Eye (tissue), 1 donor: ENCODE data around the gene ZNF41.
"Not testable (repeated sequence)": the region's sequence is repeated elsewhere in the genome, so short reads cannot be mapped to it uniquely, and the experiment has no call there.

ENCODE experiments used
- DNase-seq: peaks from one replicate; pipeline ENCODE4 v3.0.0-alpha.2; 2015

The ZNF41 gene

DNA sequence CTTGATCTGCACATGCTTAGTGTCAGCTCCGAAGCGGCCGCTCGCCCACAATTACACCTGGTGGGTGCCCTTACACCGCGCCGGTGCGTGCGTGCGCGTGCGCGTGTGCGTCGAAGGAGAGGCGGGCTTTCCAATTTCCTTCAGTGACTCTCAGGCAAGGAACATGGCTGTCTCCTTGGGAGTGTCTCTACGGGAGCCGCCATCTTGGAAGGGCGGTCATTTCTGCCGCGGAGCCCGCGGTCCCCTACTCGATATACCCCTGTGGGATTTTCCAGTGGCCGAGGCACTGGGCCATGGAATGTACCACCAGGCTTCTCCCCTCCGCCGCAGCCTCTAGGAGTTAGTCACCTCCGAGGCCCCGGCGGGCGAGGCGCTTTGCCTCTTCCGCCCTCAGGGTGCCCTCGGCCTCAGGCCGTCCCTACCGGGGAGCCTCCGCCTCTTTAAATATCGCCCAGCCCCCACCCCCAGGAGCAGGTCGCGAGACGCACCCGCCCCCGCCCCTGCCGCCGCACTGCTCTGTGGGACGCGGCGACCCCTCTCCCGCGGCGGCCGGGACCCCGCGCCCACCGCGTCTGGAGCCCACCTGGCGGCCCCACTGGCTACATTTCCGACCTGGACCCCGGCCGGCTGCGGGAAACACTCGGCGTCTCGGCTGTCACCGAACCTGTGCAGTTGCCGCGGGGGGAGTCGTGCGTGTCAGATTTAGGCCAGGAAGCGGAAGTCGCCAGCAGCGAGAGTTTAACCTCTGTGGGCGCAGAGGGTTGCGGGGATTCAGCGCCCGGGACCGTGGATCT lies at the start of gene ZNF41:
Gene ZNF41, minus strand, starts transcription at position 711 of the 794 bp plus-strand sequence. CDS start 15,741 bp downstream, outside the sequence.
- peak; percentile 88 for DNase-seq

DNA sequence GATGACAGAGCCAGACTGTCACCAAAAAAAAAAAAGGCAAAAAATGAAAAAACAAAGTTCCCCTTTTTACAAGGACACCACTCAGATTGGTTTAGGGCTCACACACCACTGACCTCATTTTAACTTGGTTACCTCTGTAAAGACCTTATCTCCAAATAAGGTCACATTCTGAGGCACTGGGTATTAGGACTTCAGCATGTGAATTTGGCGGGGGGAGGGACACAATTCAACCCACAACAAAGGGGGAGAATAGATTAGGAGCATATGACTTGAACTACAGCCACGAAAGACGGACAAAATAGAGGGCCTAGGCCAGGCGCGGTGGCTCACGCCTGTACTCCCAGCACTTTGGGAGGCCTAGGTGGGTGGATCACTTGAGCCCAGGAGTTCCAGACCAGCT lies 47.0 kb upstream of the ZNF41 start:
- no peak for DNase-seq

DNA sequence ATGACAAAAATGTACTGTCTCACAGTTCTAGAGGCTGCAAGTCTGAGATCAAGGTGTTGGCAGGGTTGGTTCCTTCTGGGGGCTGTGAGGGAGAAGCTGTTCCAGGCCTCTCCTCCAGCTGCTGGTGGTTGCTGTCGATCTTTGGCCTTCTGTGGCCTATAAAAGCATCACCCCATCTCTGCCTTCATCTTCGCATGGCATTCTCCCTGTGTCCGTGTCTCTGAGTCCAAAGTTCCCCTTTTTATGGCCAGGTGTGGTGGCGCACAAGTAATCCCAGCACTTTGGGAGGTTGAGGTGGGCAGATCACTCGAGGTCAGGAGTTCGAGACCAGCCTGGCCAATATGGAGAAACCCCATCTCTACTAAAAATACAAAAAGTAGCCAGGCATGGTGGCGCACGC lies 46.5 kb upstream of the ZNF41 start:
- no peak for DNase-seq

DNA sequence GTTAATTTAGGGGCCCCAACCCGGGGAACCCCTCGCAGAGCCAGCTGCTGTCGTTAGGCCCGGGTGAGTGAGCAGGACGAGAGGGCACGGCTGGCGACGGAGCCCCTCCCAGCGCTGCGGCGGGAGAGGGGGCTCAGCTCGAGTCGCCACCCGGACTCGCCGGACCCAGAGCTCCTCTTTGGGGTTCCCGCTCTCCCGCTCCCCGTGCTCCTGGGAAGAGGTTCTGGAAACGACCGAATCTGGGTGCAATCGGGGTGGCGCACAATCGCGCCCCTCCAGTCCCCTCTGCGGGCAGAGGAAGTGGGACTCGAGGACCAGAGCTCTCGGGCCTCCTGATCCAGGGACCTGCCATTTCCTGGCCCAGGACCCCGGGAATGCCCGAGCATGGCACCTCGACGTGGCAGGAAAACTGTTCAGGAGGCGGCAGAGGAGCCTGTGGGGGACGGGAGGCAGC lies 40.7 kb upstream of the ZNF41 start:
- no peak for DNase-seq

DNA sequence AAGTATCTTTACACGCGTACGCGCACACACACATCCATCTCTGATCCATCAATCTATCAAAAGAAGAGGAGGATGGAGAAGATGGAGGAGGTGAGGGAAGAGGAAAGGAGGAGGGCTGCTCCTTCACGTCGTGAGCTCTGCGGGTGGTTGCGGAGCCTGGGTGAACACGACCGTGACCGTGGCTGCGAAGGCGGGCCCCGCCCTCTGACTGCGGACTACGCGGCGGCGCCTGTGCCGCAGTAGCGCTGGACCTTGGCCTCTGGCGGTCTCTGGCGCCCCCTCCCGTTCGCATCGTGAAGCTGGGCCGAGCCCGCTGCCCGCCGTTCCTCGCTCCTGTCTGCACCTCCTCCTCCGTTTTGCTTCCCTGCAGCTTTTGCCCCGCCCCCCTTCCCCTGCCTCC lies 40.3 kb upstream of the ZNF41 start:
- peak; percentile 92 for DNase-seq

DNA sequence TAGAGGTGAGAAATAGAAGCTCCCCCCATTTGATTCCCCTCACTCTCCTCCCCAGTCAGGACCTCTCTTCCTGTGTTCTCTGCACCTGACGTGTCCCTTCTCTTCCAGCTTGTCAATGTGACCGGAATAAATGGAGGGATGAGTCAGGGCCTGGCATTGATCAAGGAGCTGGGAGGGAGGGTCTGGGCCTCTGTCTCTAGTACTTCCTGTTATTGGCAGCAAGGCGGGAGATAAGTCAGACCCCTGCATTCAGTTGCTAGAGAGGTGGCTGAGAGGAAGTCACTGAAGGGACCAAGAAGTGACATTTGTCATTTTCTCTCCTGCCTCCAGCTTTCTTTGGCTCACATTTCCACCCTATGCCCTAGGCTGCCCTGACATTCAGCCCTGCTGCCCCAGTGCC lies 35.1 kb upstream of the ZNF41 start:
- no peak for DNase-seq

DNA sequence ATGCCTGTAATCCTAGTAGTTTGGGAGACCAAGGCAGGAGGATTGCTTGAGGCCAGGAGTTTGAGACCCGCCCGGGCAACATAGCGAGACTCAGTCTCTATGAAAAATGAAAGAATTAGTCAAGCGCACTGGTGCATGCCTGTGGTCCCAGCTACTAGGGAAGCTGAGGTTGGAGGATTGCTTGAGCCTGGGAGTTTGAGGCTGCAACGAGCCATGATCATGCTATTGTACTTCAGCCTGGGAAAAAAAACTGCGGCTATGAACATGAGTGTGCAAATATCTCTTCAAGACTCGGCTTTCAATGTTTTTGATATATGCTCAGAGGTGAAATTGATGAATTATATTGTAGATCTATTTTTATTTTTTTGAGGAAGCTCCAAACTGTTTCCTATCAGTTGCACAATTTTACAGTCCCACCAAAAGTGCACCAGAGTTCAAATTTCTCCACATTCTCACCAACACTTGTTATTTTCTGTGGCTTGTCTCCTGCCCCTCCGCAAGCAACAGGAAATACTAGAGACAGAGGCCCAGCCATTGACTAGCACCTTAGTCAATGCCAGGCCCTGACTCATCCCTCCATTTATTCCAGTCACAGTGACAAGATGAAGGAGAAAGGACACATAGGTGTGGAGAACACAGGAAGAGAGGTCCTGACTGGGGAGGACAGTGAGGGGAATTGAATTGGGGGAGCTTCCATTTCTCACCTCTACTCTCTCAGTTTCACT lies 33.1 kb upstream of the ZNF41 start:
- no peak for DNase-seq

DNA sequence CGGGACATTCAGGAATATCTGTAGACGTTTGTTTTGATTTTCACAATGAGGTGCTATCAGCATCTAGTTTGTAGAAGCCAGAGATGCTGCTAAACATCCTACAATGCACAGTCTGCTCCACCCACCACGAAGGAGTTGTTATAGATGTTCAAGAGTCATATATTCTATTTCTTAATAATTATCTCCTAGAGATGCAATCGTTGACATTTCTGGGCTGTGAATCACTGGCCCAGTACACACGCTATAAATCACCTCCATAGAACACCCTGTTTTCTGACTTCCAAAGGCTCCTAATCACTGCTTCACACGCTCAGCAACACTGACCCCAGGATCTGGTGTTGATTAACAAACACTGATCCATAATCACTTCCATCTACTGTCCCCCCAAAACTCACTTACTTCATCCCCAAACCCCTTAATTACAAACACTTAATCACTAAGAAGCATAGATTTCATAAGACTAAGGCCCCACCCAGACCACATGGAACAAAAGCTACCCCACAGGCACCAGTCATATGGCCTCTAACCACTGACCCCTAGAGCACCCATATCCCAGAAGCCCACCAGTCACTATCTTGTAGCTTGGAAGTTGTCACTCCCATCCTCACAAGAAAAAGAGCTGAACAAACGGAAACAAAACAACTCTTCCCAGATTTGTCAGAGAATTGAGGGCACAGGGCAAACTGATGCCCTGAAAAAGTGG lies 31.7 kb upstream of the ZNF41 start:
- DNase-seq: no peak

DNA sequence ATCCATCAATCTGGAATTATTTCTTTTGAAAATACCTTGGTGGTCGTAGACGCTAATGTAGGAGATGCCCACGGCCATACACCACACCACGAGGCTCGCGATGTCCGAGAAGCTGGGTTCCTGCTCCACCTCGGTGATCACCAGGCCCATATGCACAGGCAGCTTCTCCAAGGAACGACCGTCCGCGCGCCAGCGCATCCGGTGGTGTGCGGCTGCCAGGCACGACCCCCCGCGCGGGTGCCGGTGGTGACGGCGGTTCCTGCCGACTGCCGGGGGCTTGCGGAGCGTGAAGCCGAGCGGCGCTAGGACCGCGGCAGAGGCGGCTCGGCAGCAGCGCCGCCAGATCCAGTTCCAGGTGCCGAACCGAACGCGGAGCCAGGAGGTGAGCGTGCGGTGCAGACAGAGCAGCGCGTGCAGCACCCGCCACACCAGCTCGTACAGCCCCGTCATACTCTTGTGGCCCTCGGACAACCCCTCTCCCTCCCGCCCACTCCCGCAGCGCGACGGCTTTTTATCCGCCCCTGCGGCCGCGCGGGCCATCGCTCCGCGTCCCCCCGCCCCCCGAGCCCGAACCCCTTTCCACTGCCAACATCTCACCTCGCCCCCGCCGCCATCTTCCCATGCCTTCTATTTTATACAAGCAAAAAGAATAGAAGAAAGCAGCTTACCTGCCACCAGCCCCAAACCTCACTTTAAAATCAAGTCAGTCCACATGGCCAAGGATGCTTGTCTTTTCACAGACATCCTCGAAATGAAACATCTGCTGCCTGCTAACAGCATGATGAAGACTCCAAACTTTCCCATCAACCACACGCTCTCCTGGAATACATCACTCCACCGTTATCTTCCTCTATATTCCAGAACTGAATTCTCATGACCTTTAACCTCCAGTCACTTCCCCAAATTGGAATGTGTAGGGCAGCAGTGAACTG lies 30.3 kb upstream of the ZNF41 start:
- DNase-seq: peak; percentile 52

DNA sequence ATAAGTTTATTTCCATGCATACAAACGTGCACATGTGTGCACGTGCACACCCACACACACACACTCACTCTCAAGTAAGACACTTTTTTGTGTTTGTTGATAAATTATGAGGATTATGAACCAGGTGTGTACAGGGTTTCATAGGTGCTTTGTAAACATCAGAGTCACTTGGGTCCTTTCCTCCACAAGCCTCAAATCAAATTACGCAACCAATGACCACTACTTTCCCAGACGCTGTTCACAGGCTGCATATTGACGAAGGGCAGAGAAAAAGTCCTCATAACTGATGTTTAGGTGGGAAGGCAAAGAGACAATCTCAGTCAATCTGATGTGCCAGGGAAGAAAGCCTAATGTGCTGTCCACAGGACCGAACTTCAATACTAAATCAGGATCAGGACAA lies 29.4 kb upstream of the ZNF41 start:
- DNase-seq: not testable (repeated sequence)

DNA sequence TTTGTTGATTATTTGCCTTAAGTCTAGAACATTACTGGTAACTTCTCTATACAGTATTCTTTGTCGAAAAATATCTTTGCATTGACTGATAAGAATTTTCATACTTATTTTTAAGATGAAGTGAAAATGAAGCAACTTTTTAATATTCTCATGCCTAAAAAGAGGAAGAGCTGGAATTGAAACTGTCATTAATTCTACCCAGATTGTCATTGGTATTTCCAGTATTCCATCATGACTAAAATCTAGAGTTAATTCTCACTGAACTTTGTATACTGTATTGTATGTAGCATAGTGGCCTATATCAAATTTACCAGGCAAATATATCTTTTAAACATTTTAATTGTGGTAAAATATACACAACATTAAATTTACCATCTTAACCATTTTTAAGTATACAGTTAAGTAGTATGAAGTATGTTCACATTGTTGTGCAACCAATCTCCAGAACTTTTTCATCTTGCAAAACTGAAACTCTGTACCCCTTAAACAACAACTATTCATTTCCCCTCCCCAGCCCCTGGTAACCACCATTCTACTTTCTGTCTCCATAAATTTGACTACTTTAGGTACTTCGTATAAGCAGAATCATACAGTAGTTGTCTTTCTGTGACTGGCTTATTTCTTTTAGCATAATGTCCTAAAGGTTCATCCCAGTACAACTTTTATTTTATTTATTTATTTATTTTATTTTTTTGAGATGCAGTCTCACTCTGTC lies 24.3 kb upstream of the ZNF41 start:
- no peak for DNase-seq

DNA sequence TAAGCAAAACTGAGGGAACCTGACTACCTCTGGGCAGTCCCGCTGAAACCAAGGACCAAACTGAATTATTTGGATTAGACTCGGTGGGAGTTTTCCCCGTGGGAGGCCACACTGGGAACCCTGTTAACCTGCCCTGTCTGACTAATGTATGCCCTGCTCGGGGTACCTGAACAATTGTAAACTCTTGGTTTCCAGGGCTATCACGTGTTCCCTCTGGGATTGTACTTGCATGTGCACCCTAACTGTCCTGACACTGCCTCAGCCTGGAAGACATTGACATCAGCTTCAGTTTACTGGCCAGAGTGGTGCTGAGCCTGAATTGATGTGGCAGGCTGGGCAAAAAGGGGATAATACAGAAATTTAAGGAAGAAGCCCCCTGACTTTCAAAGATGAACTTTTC lies 20.1 kb upstream of the ZNF41 start:
- DNase-seq: no peak

DNA sequence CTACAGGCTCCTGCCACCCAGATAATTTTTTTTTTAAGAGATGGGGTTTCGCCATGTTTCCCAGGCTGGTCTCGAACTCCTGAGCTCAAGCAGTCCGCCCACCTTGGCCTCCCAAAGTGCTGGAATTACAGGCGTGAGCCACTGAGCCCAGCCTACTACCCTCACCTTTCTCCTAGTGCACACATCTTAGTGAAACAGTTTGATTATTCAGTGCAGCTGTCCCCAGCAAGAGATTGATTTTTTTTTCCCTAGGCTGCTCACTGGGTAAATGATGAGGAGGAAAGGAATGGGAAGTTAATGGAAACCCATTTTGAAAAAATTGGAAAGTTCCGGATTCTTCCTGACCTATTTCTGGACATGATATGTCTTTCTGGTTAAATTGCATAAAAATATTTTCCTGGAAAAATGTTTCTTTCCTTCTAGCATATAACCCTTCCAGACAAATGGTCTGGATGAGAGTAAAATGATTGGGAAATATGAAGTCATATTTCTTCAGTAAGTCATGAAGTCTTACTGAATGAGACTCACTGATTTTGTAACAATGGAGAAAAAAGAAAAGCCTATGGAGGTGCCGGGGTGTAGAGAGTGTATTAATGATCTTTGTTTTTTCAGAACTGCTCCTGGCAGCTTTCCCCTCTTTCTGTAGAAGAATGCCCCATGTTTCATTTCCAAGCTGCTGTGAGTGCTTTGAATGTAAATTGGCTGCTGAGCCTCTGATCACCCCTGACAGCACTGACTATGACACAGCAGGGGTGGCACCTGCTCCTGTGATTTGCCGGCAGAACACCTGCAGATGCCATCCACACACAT lies 19.5 kb upstream of the ZNF41 start:
- DNase-seq: peak; percentile 11

DNA sequence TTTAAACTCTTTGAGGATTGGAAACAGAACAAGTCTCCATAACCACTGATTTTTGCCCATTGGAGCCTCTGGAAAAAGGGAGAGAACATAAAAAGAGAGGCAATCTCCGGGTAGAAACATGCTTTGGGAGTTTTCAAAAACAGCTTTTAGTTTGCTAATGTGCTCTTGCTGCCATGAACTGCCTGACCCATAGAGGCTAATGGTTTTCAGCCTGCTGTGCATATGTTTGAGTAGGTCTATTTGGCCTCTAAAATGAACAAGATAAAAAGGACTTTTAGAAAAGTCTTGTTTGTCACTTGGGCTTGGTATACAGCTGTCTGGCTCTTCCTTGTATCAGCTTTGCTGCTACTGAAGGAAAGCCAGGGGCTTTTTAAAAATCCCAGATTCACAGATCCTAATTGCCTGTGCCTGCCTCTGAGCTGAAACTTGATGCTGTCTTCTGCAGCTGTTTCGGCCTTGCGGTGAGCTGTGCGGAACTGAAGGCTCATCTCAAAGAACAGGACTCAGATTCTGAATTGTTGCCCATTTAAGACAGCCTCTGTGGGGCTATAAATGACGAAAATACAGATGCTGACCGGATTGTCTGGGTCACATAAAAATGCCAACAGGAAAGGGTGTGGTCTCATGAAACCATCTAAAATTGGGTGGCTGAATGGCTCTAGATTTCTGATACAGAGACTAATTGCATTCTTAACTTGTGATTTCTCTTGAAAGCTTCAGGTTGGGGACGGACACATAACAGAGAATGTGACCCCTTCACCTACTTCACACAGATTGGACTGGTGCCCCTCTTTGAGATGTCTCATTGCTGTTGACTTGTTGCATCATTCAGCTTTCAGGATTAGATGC lies 18.4 kb upstream of the ZNF41 start:
- peak; percentile 44 for DNase-seq

DNA sequence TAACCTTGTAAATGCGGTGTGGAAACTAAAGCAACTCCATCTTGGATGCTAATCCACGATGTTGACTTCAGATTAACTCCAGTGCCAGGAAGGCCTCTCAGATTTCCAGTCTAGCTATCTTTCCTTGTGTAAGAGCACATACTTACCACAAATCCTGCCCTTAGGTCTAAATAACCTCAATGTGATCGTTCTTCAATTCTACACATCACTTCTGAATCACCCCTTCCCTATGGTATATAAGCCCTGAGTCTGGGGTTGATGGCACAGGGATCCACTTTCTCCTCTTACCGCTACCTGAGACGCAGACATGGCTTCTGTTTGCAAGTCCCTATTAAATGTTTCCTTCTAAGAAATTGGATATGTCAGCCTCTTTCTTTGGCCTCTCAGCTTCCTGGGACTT lies 17.5 kb upstream of the ZNF41 start:
- no peak for DNase-seq

DNA sequence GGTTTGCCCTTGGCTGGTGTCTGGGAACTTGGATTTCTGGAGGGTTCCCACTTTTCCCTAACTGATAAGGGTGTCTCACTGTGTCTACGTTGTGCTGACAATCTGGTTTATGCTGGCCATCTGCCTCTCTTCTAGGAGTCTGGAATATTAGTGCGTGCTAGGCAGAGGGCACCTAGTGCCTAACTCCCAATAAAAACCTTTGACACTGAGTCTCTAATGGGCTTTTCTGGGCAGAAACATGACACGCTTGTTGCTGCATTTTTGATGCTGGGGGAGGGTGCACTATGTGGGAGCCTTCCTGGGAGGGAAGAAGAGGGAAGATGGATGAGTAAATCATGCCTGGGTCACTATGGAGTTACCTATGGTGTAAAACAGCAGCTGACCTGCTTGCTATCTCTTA lies 16.3 kb upstream of the ZNF41 start:
- DNase-seq: no peak

DNA sequence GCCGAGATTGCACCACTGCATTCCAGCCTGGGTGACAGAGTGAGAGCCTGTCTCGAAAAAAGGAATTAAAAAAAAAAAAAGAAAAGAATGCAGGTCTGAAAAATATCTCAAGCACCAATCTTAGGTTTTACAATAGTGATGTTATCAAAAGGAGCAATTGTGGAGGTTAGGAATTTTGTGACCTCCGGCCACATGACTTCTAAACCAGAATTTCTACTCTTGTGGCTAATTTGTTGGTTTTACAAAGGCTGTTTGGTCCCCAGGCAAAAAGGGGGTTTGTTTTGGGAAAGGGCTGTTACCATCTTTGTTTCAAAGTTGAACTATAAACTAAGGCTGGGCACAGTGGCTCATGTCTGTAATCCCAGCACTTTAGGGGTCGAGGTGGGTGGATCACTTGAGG lies 15.4 kb upstream of the ZNF41 start:
- DNase-seq: no peak

DNA sequence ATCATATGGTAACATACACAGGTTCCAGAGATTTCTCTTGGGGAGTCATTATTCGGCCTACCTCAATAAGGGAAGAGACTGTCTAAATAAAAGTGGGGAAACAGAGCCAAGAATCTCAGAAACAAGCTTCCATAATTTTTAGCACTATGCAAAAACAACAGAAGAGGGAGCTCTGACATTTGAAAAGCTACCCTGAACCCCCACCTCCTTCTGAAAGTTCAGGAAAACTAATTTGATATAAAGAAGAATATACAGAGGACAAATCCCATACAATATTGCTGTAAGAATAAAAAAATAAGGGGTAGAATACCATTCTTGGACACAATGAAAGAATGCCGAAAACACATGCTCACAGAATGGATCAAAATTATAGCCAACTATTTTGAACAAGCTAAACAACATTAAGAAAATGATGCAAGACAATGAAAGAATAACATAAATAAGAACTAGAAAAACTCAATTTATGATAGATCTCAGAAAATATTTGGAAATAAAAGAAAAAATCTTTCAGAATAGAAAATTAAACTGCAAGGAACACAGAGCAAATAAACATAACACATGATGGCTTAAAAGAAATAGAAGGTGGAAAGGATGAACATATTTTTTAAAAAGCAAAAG lies 14.4 kb upstream of the ZNF41 start:
- DNase-seq: no peak

DNA sequence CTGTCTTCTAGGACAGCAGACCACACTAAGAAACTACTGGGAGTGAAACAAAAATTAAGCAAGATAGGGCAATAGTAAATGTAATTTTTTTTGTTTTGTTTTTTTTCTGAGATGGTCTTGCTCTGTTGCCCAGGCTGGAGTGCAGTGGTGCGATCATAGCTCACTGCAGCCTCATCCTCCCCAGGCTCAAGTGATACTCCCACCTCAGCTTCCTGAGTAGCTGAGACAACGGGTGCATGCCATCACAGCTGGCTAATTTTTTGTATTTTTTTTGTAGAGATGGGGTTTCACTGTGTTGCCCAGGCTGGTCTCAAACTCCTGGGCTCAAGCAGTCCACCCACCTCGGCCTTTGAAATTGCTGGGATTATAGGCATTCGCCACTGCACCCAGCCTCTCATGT lies 9.1 kb upstream of the ZNF41 start:
- DNase-seq: not testable (repeated sequence)
